Astrocyte (in vitro differentiated cells and primary cell): ENCODE data around the gene AMACR. TPM values are rescaled to one million over a fixed set of nuclear protein-coding genes. Genes with fewer than 3 reads are reported as not detected.
"Not testable (repeated sequence)": the region's sequence is repeated elsewhere in the genome, so short reads cannot be mapped to it uniquely, and the experiment has no call there.

Source experiments
- DNase-seq: peaks from one replicate; pipeline ENCODE4 v3.0.0-alpha.2; 2010; ENCODE audit warnings: low read depth
- FAIRE-seq: peaks from 2 replicates; lab custom pipeline; 2011; peaks lifted over from hg19 to GRCh38; lab: Jason Lieb, UNC
- H2AFZ ChIP-seq: 2 replicates; pipeline ENCODE4 v1.6.0; 2012; ENCODE audit warnings: low read depth, low read length, inconsistent platforms
- H3K27ac ChIP-seq: 2 replicates; pipeline ENCODE4 v1.5.1; 2011; ENCODE audit warnings: low read depth, low read length, inconsistent platforms
- H3K27me3 ChIP-seq: 2 replicates; pipeline ENCODE4 v1.6.0; 2011; ENCODE audit warnings: low read length, inconsistent platforms; ENCODE audit not compliant: insufficient read depth
- H3K36me3 ChIP-seq: 2 replicates; pipeline ENCODE4 v1.5.1; 2011; ENCODE audit warnings: low read length, inconsistent platforms; ENCODE audit not compliant: insufficient read depth
- H3K4me1 ChIP-seq: 2 replicates; pipeline ENCODE4 v1.5.1; 2011; ENCODE audit warnings: low read length, inconsistent platforms; ENCODE audit not compliant: insufficient read depth
- H3K4me2 ChIP-seq: 2 replicates; pipeline ENCODE4 v1.6.0; 2012; ENCODE audit warnings: low read length, inconsistent platforms
- H3K4me3 ChIP-seq: 2 replicates; pipeline ENCODE4 v1.5.1; 2011; ENCODE audit warnings: low read depth, mild to moderate bottlenecking, low read length, inconsistent platforms; ENCODE audit not compliant: insufficient read depth
- H3K79me2 ChIP-seq: 2 replicates; pipeline ENCODE4 v1.6.0; 2012; ENCODE audit warnings: mild to moderate bottlenecking, low read length, inconsistent platforms; ENCODE audit not compliant: insufficient read depth
- H3K9ac ChIP-seq: 2 replicates; pipeline ENCODE4 v1.6.0; 2012; ENCODE audit warnings: mild to moderate bottlenecking, low read length, inconsistent platforms
- H3K9me3 ChIP-seq: 2 replicates; pipeline ENCODE4 v1.5.1; 2012; ENCODE audit warnings: low read depth, mild to moderate bottlenecking, low read length, inconsistent platforms; ENCODE audit not compliant: insufficient read depth
- H4K20me1 ChIP-seq: 2 replicates; pipeline ENCODE4 v1.6.0; 2012; ENCODE audit warnings: low read length, inconsistent platforms; ENCODE audit not compliant: insufficient read depth
- H3K27ac Mint-ChIP-seq: one replicate; pipeline ENCODE4 v1.8.0; 2021; ENCODE audit warnings: mild to moderate bottlenecking, mixed read lengths; ENCODE audit not compliant: unreplicated experiment
- H3K27me3 Mint-ChIP-seq: one replicate; pipeline ENCODE4 v1.8.0; 2021; ENCODE audit warnings: low read depth, mixed read lengths; ENCODE audit not compliant: unreplicated experiment
- H3K36me3 Mint-ChIP-seq: one replicate; pipeline ENCODE4 v1.8.0; 2021; ENCODE audit warnings: low read depth, mixed read lengths; ENCODE audit not compliant: unreplicated experiment
- H3K4me1 Mint-ChIP-seq: one replicate; pipeline ENCODE4 v1.8.0; 2021; ENCODE audit warnings: low read depth, mixed read lengths; ENCODE audit not compliant: unreplicated experiment
- H3K4me3 Mint-ChIP-seq: one replicate; pipeline ENCODE4 v1.8.0; 2021; ENCODE audit warnings: mild to moderate bottlenecking, moderate library complexity, mixed read lengths; ENCODE audit not compliant: unreplicated experiment
- H3K9me3 Mint-ChIP-seq: one replicate; pipeline ENCODE4 v1.8.0; 2021; ENCODE audit warnings: mild to moderate bottlenecking, mixed read lengths; ENCODE audit not compliant: unreplicated experiment
- EZH2 ChIP-seq: IDR thresholded peaks from 2 replicates; pipeline ENCODE4 v1.6.1; 2012; ENCODE audit warnings: mild to moderate bottlenecking, low read length, inconsistent platforms; ENCODE audit not compliant: insufficient read depth
- total RNA-seq: library from RNA; stranded (reverse); gene quantifications from 2 replicates; pipeline ENCODE4 v1.2.1, GENCODE V29; 2021
- TF ChIP-seq, protein P1 (sequence below): IDR thresholded peaks from 2 replicates; pipeline ENCODE4 v1.5.1; 2011; ENCODE audit warnings: low read depth, mild to moderate bottlenecking, inconsistent platforms, low read length, moderate library complexity; ENCODE audit not compliant: insufficient read depth

The AMACR gene
- total RNA-seq, 1 donor from 2014 or later: 13.4 TPM

DNA sequence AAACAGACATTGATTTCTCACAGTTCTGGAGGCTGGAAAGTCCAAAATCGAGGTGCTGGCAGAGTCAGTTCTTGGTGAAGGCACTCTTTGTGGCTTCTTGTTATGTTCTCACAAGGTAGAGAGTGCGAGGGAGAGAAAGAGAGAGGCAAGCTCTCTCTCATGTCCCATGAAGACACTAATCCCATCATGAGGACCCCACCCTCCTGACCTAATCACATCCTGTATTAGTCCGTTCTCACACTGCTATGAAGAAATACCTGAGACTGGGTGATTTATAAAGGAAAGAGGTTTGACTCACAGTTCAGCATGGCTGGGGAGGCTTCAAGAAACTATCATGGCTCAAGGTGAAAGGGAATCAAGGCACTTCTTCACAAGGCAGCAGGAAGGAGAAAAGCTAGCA is 5.7 kb upstream of the AMACR start:
- no peaks in the 10 kb centered on the region for H3K4me1 ChIP-seq
- H3K27ac Mint-ChIP-seq: no peak overlapping the region

DNA sequence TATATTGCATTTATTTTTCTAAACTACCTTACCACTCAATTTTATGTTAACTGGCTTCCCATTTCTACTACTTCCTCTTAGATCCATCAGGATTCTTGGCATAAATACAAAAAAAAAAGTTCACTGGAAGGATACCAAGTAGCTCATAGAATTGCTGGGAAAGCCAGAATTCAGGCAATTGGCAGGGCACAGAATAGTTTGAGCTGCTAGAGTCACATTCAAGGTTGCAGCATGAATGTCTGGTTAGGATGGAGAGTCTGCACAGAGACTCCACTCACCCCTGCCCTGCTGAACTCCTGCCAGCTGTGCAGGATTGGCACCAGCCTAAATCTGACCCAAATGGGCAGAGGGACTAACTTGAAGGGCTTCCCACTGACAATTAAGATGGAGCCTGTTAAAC is 4.9 kb upstream of the AMACR start:
- DNase-seq (peak; percentile 44), FAIRE-seq (no peak)
- H3K27me3 ChIP-seq: no peaks in the 10 kb centered on the region
- H3K79me2 ChIP-seq: no peaks in the 10 kb centered on the region
- H3K9ac ChIP-seq: no peak overlapping the region
- no peaks in the 10 kb centered on the region for H3K36me3 Mint-ChIP-seq
- no peak overlapping the region for H3K27ac Mint-ChIP-seq
- no peaks in the 10 kb centered on the region for H3K9me3 Mint-ChIP-seq
- H3K4me3 Mint-ChIP-seq: no peak overlapping the region
- no peak overlapping the region for H3K27ac ChIP-seq
- H3K4me2 ChIP-seq: no peak overlapping the region
- no peaks in the 10 kb centered on the region for H4K20me1 ChIP-seq
- no peaks in the 10 kb centered on the region for H3K9me3 ChIP-seq
- H3K36me3 ChIP-seq: no peaks in the 10 kb centered on the region
- peaks cover 6% of the 10 kb centered on the region for H3K4me1 Mint-ChIP-seq
- H3K4me1 ChIP-seq: no peaks in the 10 kb centered on the region
- H3K4me3 ChIP-seq: no peak overlapping the region
- TF ChIP-seq EZH2: no peak
- TF ChIP-seq, protein P1, sequence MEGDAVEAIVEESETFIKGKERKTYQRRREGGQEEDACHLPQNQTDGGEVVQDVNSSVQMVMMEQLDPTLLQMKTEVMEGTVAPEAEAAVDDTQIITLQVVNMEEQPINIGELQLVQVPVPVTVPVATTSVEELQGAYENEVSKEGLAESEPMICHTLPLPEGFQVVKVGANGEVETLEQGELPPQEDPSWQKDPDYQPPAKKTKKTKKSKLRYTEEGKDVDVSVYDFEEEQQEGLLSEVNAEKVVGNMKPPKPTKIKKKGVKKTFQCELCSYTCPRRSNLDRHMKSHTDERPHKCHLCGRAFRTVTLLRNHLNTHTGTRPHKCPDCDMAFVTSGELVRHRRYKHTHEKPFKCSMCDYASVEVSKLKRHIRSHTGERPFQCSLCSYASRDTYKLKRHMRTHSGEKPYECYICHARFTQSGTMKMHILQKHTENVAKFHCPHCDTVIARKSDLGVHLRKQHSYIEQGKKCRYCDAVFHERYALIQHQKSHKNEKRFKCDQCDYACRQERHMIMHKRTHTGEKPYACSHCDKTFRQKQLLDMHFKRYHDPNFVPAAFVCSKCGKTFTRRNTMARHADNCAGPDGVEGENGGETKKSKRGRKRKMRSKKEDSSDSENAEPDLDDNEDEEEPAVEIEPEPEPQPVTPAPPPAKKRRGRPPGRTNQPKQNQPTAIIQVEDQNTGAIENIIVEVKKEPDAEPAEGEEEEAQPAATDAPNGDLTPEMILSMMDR: no peak
- H3K27me3 Mint-ChIP-seq: no peaks in the 10 kb centered on the region
- H2AFZ ChIP-seq: no peak overlapping the region

More for the DNA sequence above, 5.7 kb upstream of the AMACR start:
- Histone ChIP-seq H3K4me2 (no peak overlapping the region), H3K36me3 (no peaks in the 10 kb centered on the region), H4K20me1 (no peaks in the 10 kb centered on the region), H2AFZ (no peak overlapping the region), H3K9ac (no peak overlapping the region), H3K79me2 (no peaks in the 10 kb centered on the region), H3K27me3 (no peaks in the 10 kb centered on the region), H3K27ac (no peak overlapping the region), H3K4me3 (no peak overlapping the region), H3K9me3 (no peaks in the 10 kb centered on the region)
- DNase-seq: no peak
- Mint-ChIP-seq H3K4me1 (peaks cover 6% of the 10 kb centered on the region), H3K27me3 (no peaks in the 10 kb centered on the region), H3K9me3 (no peaks in the 10 kb centered on the region), H3K4me3 (no peak overlapping the region), H3K36me3 (no peaks in the 10 kb centered on the region)
- no peak for FAIRE-seq
- TF ChIP-seq, protein P1: no peak
- no peak for TF ChIP-seq EZH2

DNA sequence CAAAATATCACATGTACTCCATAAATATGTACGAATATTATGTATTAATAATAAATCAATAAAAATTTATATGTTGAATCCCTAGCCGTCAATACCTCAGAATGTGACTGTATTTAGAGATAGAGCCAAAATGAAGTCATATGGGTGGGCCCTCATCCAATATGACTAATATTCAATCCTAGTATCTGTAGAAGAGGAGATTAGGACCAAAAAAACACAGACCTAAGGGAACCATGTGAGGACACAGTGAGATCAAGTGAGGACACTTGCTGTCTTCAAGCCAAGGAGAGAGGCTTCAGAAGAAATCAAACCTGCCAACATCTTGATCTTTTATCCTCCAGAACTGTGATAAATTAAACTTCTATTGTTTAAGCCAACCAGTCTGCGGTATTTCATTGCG is 3.7 kb upstream of the AMACR start:
- Mint-ChIP-seq H3K27me3 (no peaks in the 10 kb centered on the region), H3K27ac (no peak overlapping the region), H3K9me3 (no peaks in the 10 kb centered on the region), H3K4me1 (peaks cover 9% of the 10 kb centered on the region), H3K36me3 (no peaks in the 10 kb centered on the region), H3K4me3 (no peak overlapping the region)
- Histone ChIP-seq H4K20me1 (no peaks in the 10 kb centered on the region), H3K79me2 (peaks cover 5% of the 10 kb centered on the region), H3K4me1 (peaks cover 8% of the 10 kb centered on the region), H3K9ac (no peak overlapping the region), H3K27me3 (no peaks in the 10 kb centered on the region), H3K4me3 (no peak overlapping the region), H3K36me3 (no peaks in the 10 kb centered on the region), H2AFZ (no peak overlapping the region), H3K9me3 (no peaks in the 10 kb centered on the region), H3K4me2 (no peak overlapping the region), H3K27ac (no peak overlapping the region)
- FAIRE-seq: no peak
- TF ChIP-seq EZH2: no peak
- TF ChIP-seq, protein P1: no peak
- peak; percentile 29 for DNase-seq

DNA sequence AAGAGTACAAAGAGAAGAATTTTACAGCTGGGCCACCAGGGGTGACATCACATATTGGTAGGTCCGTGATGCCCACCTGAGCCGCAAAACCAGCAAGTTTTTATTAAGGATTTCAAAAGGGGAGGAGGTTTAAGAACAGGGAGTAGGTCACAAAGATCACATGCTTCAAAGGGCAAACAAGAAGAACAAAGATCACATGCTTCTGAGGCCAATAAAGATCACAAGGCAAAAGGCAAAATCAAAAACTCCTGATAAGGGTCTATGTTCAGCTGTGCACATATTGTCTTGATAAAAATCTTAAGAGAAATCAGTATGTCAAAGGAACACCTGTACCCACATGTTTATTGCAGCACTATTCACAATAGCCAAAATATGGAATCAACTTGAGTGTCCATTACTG is 2.3 kb upstream of the AMACR start:
- H3K9me3 Mint-ChIP-seq, H3K4me1 Mint-ChIP-seq, H3K9ac ChIP-seq: not testable (repeated sequence)

More for the DNA sequence above, 2.3 kb upstream of the AMACR start:
- H3K27ac ChIP-seq, H3K27me3 ChIP-seq, H3K9me3 ChIP-seq, H2AFZ ChIP-seq, H3K4me2 ChIP-seq, H3K27me3 Mint-ChIP-seq, H3K4me3 Mint-ChIP-seq, H3K4me3 ChIP-seq, H3K36me3 Mint-ChIP-seq, H3K36me3 ChIP-seq, DNase-seq, FAIRE-seq, H3K27ac Mint-ChIP-seq, H3K4me1 ChIP-seq, H4K20me1 ChIP-seq: not testable (repeated sequence)
- H3K79me2 ChIP-seq: peaks cover 11% of the 10 kb centered on the region
